Measurements from ENCODE around the gene RFT1.

RFT1 gene

GRCh38 chr3:53150247-53151085 lies 20.2 kb upstream of the RFT1 start:
- DNase-seq (ENCODE audit: low spot score), result no peak

- no peak for DNase-seq (ENCODE audit: low spot score)
Observed at GRCh38 chr3:53149699-53150098, 19.5 kb upstream of the RFT1 start.

- DNase-seq (ENCODE audit: low spot score), result no peak
Observed at GRCh38 chr3:53149006-53149690, 18.9 kb upstream of the RFT1 start.

GRCh38 chr3:53147903-53148400 lies 17.7 kb upstream of the RFT1 start:
- no peak for DNase-seq (ENCODE audit: low spot score)

- DNase-seq (ENCODE audit: low spot score), result no peak
Observed at GRCh38 chr3:53147151-53147902, 17.1 kb upstream of the RFT1 start.

GRCh38 chr3:53146319-53146891 lies 16.2 kb upstream of the RFT1 start:
- DNase-seq (ENCODE audit: low spot score), result no peak

GRCh38 chr3:53145713-53146080 lies 15.5 kb upstream of the RFT1 start:
- DNase-seq (ENCODE audit: low spot score), result no peak

- no peak for DNase-seq (ENCODE audit: low spot score)
Observed at GRCh38 chr3:53144862-53145712, 14.9 kb upstream of the RFT1 start.

- no peak for DNase-seq (ENCODE audit: low spot score)
Observed at GRCh38 chr3:53144446-53144845, 14.2 kb upstream of the RFT1 start.

- DNase-seq (ENCODE audit: low spot score), result no peak
Observed at GRCh38 chr3:53142986-53143385, 12.8 kb upstream of the RFT1 start.

- no peak for DNase-seq (ENCODE audit: low spot score)
Observed at GRCh38 chr3:53140847-53141845, 10.9 kb upstream of the RFT1 start.

GRCh38 chr3:53139906-53140846 lies 9.9 kb upstream of the RFT1 start:
- DNase-seq (ENCODE audit: low spot score), result no peak

GRCh38 chr3:53137835-53138446 lies 7.7 kb upstream of the RFT1 start:
- no peak for DNase-seq (ENCODE audit: low spot score)

- DNase-seq (ENCODE audit: low spot score), result no peak
Observed at GRCh38 chr3:53137221-53137620, 7.0 kb upstream of the RFT1 start.

GRCh38 chr3:53134631-53135232 lies 4.5 kb upstream of the RFT1 start:
- peak; percentile 88 for DNase-seq (ENCODE audit: low spot score)

- DNase-seq (ENCODE audit: low spot score), result no peak
Observed at GRCh38 chr3:53132347-53132746, 2.1 kb upstream of the RFT1 start.

- no peak for DNase-seq (ENCODE audit: low spot score)
Observed at GRCh38 chr3:53131096-53131495, 861 bp upstream of the RFT1 start.

- DNase-seq (ENCODE audit: low spot score), result no peak
Observed at GRCh38 chr3:53129344-53129743, 891 bp downstream of the RFT1 start.

Measured in germinal center (tissue), 1 donor.